GM21786 (cell line): ENCODE measurements around the gene SH3RF1.
A peak's percentile ranks its signal among the peaks of the same experiment; 100 is the strongest.
"Not testable (repeated sequence)": the region's sequence is repeated elsewhere in the genome, so short reads cannot be mapped to it uniquely, and the experiment has no call there.

Experiments
- ATAC-seq: cut with Tn5 transposase; IDR thresholded peaks from one replicate; pipeline ENCODE4 v1.9.1; 2021; ENCODE audit not compliant: unreplicated experiment

The SH3RF1 gene

GRCh38 chr4:169270810-169271691 is at the start of gene SH3RF1:
SH3RF1 (minus strand) TSS chr4:169270956; CDS start chr4:169269212, 1,744 bp downstream.
- ATAC-seq, result peak; percentile 56

- no peak for ATAC-seq
Measured at GRCh38 chr4:169315530-169316343, 45.0 kb upstream of the SH3RF1 start.

DNA sequence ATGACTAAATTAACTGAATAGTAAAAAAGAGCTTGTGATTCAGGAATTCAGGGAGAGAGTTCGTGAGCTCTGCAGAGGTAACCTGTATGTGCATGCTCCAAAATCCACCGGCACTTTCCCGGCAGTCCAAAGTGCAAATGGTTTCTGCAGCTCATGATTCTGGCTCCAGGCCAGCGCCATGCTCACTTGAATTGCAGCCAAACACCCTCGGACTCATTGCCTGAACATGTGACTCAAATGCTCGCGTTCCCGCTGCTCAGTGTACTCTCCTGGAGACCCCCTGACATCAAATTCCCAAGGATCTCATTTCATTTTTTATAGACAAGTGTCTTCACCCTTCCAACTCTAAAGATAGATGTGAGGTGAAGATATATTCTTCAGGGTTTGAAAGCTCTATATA is 44.1 kb upstream of the SH3RF1 start:
- no peak for ATAC-seq

GRCh38 chr4:169313732-169314131 is 43.0 kb upstream of the SH3RF1 start:
- ATAC-seq, result no peak

DNA sequence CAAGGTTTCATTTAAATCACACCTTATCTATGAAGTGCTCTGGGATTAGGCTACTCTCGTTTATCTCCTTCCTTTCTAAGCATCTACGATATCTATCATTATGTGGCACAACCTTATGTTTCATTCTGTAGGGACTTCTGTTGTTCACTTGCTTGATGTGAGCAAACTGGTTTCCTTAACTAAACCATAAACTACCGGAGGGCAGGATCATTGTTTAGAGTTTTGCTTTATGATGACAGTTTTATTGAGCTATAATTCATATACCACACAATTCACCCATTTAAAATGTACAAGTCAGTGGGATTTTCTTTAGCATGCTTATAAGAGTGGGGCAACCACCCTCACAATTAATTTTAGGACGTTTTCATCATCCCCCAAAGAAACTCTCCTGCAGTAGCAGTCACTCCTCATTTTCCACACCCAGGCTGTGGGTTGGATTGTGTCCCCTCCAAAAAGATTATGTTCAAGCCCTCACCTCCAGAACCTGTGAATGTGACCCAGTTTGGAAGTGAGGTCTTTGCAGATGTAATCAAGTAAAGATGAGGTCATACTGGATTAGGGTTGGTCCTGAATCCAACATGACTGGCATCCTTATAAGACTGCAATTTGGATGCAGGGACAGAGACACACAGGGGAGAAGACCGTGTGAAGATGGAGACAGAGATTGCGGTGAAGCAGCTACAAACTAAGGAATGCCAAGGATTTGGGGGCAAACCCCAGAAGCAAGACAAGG is 42.1 kb upstream of the SH3RF1 start:
- no peak for ATAC-seq

- ATAC-seq, result peak; percentile 81
Measured at GRCh38 chr4:169311643-169312365, 41.0 kb upstream of the SH3RF1 start.

GRCh38 chr4:169309326-169309967 is 38.7 kb upstream of the SH3RF1 start:
- ATAC-seq, result no peak

DNA sequence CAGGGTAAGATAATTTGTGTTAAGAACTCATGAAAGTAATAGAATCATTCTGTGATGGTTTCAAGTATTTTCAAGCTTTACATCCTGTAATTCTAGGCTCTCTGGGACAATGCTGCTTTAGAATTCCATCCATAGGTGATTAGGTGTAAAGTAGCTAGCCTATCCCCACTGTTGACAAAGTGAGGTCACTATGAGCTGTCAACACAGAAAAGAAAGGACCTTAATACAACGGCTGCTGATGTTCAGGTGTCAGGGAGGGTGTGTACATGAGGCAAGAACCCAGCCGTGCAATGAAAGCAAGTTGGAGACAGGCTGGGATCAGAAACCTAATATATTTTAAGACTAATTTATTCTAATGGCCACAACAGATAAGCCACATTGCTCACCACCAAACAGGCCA is 36.8 kb upstream of the SH3RF1 start:
- ATAC-seq, result no peak

DNA sequence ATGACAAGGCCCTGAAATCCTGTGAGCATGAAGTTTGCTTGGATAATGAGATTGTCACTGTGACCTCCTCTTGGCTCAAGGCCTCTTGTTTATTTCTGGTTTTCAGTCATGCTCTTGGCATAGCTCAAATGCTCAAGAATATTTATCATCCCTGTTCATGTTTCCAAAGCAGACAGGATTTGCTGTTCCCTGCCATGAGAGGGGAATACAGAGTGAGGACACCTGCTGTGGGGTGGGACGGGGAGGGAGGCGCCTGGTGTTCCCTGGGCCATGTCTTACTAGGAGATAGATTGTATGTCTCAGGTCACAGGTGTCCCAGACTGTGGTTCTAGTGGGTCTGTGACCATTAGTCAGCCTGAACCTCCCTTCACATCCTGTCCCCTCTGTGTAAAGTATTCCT is 34.9 kb upstream of the SH3RF1 start:
- no peak for ATAC-seq

GRCh38 chr4:169305173-169305572 is 34.4 kb upstream of the SH3RF1 start:
- no peak for ATAC-seq

DNA sequence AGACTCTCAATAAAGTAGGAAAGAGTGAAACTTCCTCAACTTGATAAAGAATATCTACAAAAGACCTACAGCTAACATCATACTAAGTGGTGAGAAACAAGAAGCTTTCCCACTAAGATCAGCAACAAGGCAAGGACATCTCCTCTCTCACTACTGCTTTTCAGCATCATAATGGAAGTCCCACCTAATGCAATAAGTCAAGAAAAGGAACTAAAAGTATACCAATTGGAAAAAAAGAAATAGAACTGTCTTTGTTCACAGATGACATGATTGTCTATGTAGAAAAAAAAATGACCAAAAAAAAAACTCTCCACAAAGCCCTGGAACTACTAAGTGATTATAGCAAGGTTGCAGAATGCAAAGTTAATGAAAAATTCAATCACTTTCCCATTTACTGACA is 25.1 kb upstream of the SH3RF1 start:
- no peak for ATAC-seq

DNA sequence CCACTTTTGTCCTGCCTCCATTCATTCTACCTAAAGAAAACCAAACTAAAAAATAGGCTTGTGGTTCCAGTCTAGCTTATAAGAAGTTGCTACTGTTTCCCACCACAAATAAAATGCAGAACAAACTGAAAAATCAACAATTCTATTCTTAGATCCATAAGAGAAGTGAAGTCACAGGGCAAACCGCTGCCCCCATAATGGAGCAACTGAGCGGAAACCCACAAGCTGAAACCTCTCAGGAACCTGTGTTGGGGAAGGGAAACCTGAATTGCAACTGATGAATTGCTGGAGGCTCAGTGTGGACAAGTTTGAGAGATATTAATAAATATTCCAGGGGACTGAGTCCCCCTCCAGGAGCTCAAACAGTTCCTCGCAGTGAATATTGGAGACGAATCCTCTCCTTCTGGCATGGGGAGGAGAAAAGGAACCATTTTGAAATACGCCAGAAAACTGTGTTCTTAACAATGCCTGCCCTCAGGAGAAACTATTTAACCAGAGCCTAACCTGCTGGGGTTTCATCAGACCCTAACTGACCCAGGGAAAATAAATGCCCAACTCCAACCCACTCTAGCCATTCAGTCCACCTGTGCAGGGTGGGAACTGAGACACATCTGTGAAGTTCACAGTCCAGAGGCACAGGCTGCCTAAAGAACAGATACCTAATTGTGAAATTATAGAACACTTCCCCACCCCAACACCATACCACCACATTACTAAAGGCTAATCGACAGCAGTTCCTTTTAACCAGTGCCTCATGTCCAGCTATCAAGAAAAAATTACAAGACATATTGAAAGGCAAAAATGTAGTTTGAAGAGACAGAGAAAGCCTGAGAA is 22.8 kb upstream of the SH3RF1 start:
- ATAC-seq, result peak; percentile 90

DNA sequence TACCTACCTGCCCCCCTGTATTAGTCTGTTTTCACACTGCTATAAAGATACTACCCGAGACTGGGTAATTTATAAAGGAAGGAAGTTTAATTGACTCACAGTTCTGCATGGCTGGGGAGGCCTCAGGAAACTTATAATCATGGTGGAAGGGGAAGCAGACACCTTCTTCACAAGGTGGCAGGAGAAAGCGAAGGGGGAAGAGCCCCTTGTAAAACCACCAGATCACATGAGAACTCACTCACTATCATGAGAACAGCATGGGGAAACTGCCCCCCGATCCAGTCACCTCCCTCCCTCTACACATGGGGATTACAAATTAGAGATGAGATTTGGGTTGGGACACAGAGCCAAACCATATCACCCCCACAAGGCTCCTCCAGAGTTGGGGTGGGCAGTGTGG is 17.2 kb upstream of the SH3RF1 start:
- ATAC-seq, result not testable (repeated sequence)

- ATAC-seq, result no peak
Measured at GRCh38 chr4:169286562-169287301, 16.0 kb upstream of the SH3RF1 start.

GRCh38 chr4:169283114-169283509 is 12.4 kb upstream of the SH3RF1 start:
- no peak for ATAC-seq

- no peak for ATAC-seq
Measured at GRCh38 chr4:169282429-169283113, 11.8 kb upstream of the SH3RF1 start.

DNA sequence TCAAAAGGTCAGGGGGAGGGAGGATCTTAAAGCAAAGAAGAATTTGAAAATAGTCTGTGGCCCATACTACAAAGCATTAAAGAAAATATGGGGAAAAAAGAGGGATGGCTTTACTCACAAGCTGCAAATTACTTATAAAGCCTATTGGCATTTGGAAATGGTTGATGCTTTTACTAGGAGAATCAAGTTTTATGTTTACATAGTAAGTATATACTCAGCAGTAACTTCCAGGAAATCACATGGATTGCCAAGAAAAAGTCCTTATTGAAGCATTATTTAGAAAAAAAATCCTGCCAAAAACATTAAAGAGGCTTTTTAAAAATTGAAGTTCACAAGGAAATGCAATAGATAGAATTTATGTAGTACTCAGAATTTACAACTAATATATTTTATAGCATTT is 8.4 kb upstream of the SH3RF1 start:
- no peak for ATAC-seq

GRCh38 chr4:169278624-169279023 is 7.9 kb upstream of the SH3RF1 start:
- ATAC-seq, result no peak
